Natural killer cell (primary cell): ENCODE data around the gene SIPA1. TPM values are rescaled to one million over a fixed set of nuclear protein-coding genes. Genes with fewer than 3 reads are reported as not detected.

Experiments used
- ATAC-seq, 3 donors: fragments of 150-1000 bp in 2 of 3; fragments of 200-7000 bp in 1 of 3; cut with Tn5 transposase; 1 replicate in 1 of 3; 2 replicates in 2 of 3; pipeline ENCODE4 v1.10.0; 2021; ENCODE audit warnings: mild to moderate bottlenecking in 2 of 3, moderate library complexity in 2 of 3
- DNase-seq, 2 donors: peaks; one replicate each; pipeline versions ENCODE4 v3.0.0 to v3.0.0-alpha.2; 2013 to 2021; ENCODE audit warnings: mixed read lengths in 1 of 2
- H3K27ac ChIP-seq: one replicate; pipeline ENCODE4 v1.5.1; 2013; ENCODE audit warnings: mild to moderate bottlenecking, low read length
- H3K27me3 ChIP-seq: one replicate; pipeline ENCODE4 v1.6.1; 2013; ENCODE audit warnings: low read length; ENCODE audit not compliant: control insufficient read depth, insufficient read depth
- H3K36me3 ChIP-seq: one replicate; pipeline ENCODE4 v1.6.1; 2013; ENCODE audit warnings: low read length; ENCODE audit not compliant: control insufficient read depth, insufficient read depth
- H3K4me1 ChIP-seq: one replicate; pipeline ENCODE4 v1.6.1; 2013; ENCODE audit warnings: low read length; ENCODE audit not compliant: control insufficient read depth, insufficient read depth
- H3K4me3 ChIP-seq: one replicate; pipeline ENCODE4 v1.5.1; 2013; ENCODE audit warnings: low read length
- H3K9me3 ChIP-seq: one replicate; pipeline ENCODE4 v1.6.1; 2013; ENCODE audit warnings: low read length; ENCODE audit not compliant: control insufficient read depth, insufficient read depth
- H3K27ac Mint-ChIP-seq, 2 donors: one replicate each; pipeline ENCODE4 v1.8.0; 2022; ENCODE audit warnings: mild to moderate bottlenecking in 2 of 2, mixed read lengths in 2 of 2, moderate library complexity in 1 of 2
- H3K27me3 Mint-ChIP-seq, 2 donors: one replicate each; pipeline ENCODE4 v1.8.0; 2022; ENCODE audit warnings: low read depth in 2 of 2, mixed read lengths in 2 of 2
- H3K36me3 Mint-ChIP-seq: one replicate; pipeline ENCODE4 v1.8.0; 2022; ENCODE audit warnings: mixed read lengths
- H3K4me1 Mint-ChIP-seq, 2 donors: one replicate each; pipeline ENCODE4 v1.8.0; 2022; ENCODE audit warnings: mixed read lengths in 2 of 2
- H3K4me3 Mint-ChIP-seq: one replicate; pipeline ENCODE4 v1.8.0; 2022; ENCODE audit warnings: mild to moderate bottlenecking, moderate library complexity, mixed read lengths
- H3K9me3 Mint-ChIP-seq, 2 donors: one replicate each; pipeline ENCODE4 v1.8.0; 2022; ENCODE audit warnings: mixed read lengths in 2 of 2
- WGBS: methylation state at CpG from one replicate; pipeline ENCODE4 v1.1.7; 2013; ENCODE audit warnings: missing lambda C conversion rate; ENCODE audit not compliant: insufficient coverage; 5-methylcytosine and 5-hydroxymethylcytosine counted together
- intact Hi-C: fragments of 100-400 bp; cut with micrococcal nuclease; formaldehyde crosslinking; loops from one replicate; pipeline ENCODE4 v1.14.2; 2022
- total RNA-seq, 4 donors: library from RNA; stranded (reverse); fragments of 120-200 nt in 1 of 4; gene quantifications; one replicate each; pipeline versions ENCODE4 v1.2.3 to v1.2.4, GENCODE V29; 2013 to 2022
- TF ChIP-seq, protein P1 (sequence below): fragments of 200-600 bp; IDR thresholded peaks from one replicate; pipeline ENCODE4 v1.8.0; 2022; ENCODE audit warnings: antibody characterized with exemption

Gene SIPA1
- total RNA-seq, 3 donors from 2014 or later (not counting 1 experiment from before 2014, with no cell fraction given): 520 to 776 (median 743) TPM

GRCh38 chr11:65599216-65599954 is 38.5 kb upstream of the SIPA1 start:
- Mint-ChIP-seq H3K27me3 (no peaks in the 10 kb centered on the region), H3K27ac (no peak overlapping the region), H3K36me3 (no peaks in the 10 kb centered on the region), H3K9me3 (no peaks in the 10 kb centered on the region), H3K4me1 (peaks cover 0 to 10% of the 10 kb centered on the region in 2 donors), H3K4me3 (no peak overlapping the region)
- 98% methylated on average over 49 of the region's 49 CpGs for WGBS
- intact Hi-C loops: no loop called here
- ATAC-seq (no peak), DNase-seq (no peak)
- Histone ChIP-seq H3K4me3 (no peak overlapping the region), H3K9me3 (no peaks in the 10 kb centered on the region), H3K27me3 (no peaks in the 10 kb centered on the region), H3K27ac (no peak overlapping the region), H3K4me1 (peaks cover 9% of the 10 kb centered on the region), H3K36me3 (peaks cover 28% of the 10 kb centered on the region)
- TF ChIP-seq, protein P1, sequence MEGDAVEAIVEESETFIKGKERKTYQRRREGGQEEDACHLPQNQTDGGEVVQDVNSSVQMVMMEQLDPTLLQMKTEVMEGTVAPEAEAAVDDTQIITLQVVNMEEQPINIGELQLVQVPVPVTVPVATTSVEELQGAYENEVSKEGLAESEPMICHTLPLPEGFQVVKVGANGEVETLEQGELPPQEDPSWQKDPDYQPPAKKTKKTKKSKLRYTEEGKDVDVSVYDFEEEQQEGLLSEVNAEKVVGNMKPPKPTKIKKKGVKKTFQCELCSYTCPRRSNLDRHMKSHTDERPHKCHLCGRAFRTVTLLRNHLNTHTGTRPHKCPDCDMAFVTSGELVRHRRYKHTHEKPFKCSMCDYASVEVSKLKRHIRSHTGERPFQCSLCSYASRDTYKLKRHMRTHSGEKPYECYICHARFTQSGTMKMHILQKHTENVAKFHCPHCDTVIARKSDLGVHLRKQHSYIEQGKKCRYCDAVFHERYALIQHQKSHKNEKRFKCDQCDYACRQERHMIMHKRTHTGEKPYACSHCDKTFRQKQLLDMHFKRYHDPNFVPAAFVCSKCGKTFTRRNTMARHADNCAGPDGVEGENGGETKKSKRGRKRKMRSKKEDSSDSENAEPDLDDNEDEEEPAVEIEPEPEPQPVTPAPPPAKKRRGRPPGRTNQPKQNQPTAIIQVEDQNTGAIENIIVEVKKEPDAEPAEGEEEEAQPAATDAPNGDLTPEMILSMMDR: no peak

DNA sequence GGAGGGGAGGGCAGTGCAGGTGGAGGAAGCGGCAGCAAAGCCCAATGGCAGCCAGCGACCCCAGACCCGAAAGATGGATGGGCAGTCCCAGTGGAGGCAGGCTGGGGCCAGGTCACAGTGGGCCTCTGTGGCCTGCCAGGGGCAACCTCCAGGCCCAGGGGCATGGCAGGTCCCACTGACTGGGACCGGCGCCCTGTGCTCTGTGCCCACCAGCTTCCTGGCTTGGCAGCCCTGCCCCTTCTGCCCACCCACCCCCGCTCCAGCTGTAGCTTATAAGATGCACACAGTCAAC is 38.0 kb upstream of the SIPA1 start:
- intact Hi-C loops: no loop called here
- H3K27me3 Mint-ChIP-seq: no peaks in the 10 kb centered on the region
- Histone ChIP-seq H3K4me1 (peaks cover 8% of the 10 kb centered on the region), H3K27ac (no peak overlapping the region), H3K9me3 (no peaks in the 10 kb centered on the region), H3K4me3 (no peak overlapping the region), H3K27me3 (no peaks in the 10 kb centered on the region), H3K36me3 (peaks cover 31% of the 10 kb centered on the region)
- H3K36me3 Mint-ChIP-seq: no peaks in the 10 kb centered on the region
- 96% methylated on average over 6 of the region's 6 CpGs for WGBS
- H3K27ac Mint-ChIP-seq: no peak overlapping the region
- H3K4me1 Mint-ChIP-seq: peaks cover 0 to 9% of the 10 kb centered on the region in 2 donors
- TF ChIP-seq, protein P1: no peak
- ATAC-seq (no peak), DNase-seq (no peak)
- no peaks in the 10 kb centered on the region for H3K9me3 Mint-ChIP-seq
- no peak overlapping the region for H3K4me3 Mint-ChIP-seq

DNA sequence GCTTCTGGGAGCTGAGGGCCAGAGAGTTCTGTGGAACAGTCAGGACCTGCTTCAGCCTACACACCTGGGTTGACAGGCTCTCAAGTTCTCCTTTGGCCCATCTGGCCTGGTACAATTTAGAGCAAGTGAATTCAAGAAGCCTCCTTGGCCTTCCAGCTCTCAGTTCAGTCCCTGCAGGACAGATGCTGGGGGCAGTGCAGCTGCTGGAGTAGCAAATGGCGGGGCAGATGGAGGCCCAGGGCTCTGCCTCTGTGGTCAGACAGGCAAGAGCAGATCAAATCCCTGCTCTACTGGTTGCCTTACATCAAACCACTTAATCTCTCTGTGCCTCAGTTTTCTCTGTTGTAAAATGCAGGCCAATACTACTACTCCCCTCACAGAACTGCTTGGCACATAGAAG is 33.6 kb upstream of the SIPA1 start:
- H3K36me3 ChIP-seq: peaks cover 47% of the 10 kb centered on the region
- Mint-ChIP-seq H3K9me3 (no peaks in the 10 kb centered on the region), H3K4me1 (peaks cover 4% of the 10 kb centered on the region in 2 donors), H3K36me3 (no peaks in the 10 kb centered on the region), H3K4me3 (no peak overlapping the region), H3K27me3 (no peaks in the 10 kb centered on the region), H3K27ac (peak overlapping the region in 1 of 2 donors; percentile 56)
- H3K4me1 ChIP-seq: no peaks in the 10 kb centered on the region
- TF ChIP-seq, protein P1: no peak
- ATAC-seq (no peak), DNase-seq (no peak)
- WGBS: 90% methylated on average over 1 of the region's 1 CpG
- no peak overlapping the region for H3K27ac ChIP-seq
- H3K9me3 ChIP-seq: no peaks in the 10 kb centered on the region
- H3K27me3 ChIP-seq: no peaks in the 10 kb centered on the region
- intact Hi-C loops: no loop called here
- no peak overlapping the region for H3K4me3 ChIP-seq
